A673 (cell line): Measurements from ENCODE around the gene SH3RF1. TPM values are rescaled to one million over a fixed set of nuclear protein-coding genes. Genes with fewer than 3 reads are reported as not detected.
A peak's percentile ranks its signal among the peaks of the same experiment; 100 is the strongest.

Source experiments
- BruUV-seq: library from RNA; stranded (reverse); fragments of 400-500 nt; replicated peaks from 2 replicates; lab custom pipeline; 2021; lab: Mats Ljungman, UMichigan
- CTCF ChIA-PET: fragments of 300-600 bp; sonication (Branson Sonifier 250); formaldehyde crosslinking; loops from one replicate; lab custom pipeline; 2022; ENCODE audit warnings: antibody characterized with exemption; lab: Charles Lee
- POLR2A ChIA-PET: fragments of 300-600 bp; sonication (Branson Sonifier 250); formaldehyde crosslinking; loops from one replicate; lab custom pipeline; 2022; ENCODE audit warnings: antibody characterized with exemption; ENCODE audit not compliant: low non-redundant PET; lab: Charles Lee
- DNase-seq: peaks from one replicate; pipeline ENCODE4 v3.0.0-alpha.2; 2015; ENCODE audit warnings: low spot score
- H3K27ac ChIP-seq: fragments of 200-600 bp; sonication (generic); 2 replicates; pipeline ENCODE4 v1.5.1; 2016; ENCODE audit warnings: mixed run types, low read depth, mild to moderate bottlenecking, mixed read lengths, antibody characterized with exemption, low read length; ENCODE audit not compliant: poor library complexity, severe bottlenecking
- H3K27me3 ChIP-seq: fragments of 200-600 bp; sonication (generic); replicated peaks from 2 replicates; pipeline ENCODE4 v1.6.1; 2017; ENCODE audit warnings: mixed run types, low read depth, mild to moderate bottlenecking, mixed read lengths, antibody characterized with exemption, low read length; ENCODE audit not compliant: insufficient read depth, poor library complexity
- H3K36me3 ChIP-seq: fragments of 200-600 bp; sonication (generic); 2 replicates; pipeline ENCODE4 v1.6.1; 2016; ENCODE audit warnings: mixed run types, mild to moderate bottlenecking, mixed read lengths, antibody characterized with exemption, low read length; ENCODE audit not compliant: insufficient read depth, poor library complexity, severe bottlenecking
- H3K4me1 ChIP-seq: fragments of 200-600 bp; sonication (generic); 2 replicates; pipeline ENCODE4 v1.6.1; 2017; ENCODE audit warnings: mixed run types, mild to moderate bottlenecking, mixed read lengths, antibody characterized with exemption, low read length; ENCODE audit not compliant: insufficient read depth, poor library complexity, severe bottlenecking
- H3K4me3 ChIP-seq: fragments of 200-600 bp; sonication (generic); 2 replicates; pipeline ENCODE4 v1.5.1; 2016; ENCODE audit warnings: low read depth, mixed run types, mild to moderate bottlenecking, mixed read lengths, low read length; ENCODE audit not compliant: poor library complexity, severe bottlenecking
- H3K9me3 ChIP-seq: fragments of 200-600 bp; sonication (generic); 2 replicates; pipeline ENCODE4 v1.6.1; 2016; ENCODE audit warnings: mixed run types, low read depth, mild to moderate bottlenecking, mixed read lengths, antibody characterized with exemption, low read length; ENCODE audit not compliant: poor library complexity, severe bottlenecking
- CTCF ChIP-seq: fragments of 300-800, 200-600 bp; sonication (generic); conservative IDR thresholded peaks from 2 replicates; pipeline ENCODE4 v1.5.1; 2017; ENCODE audit warnings: low read depth, mild to moderate bottlenecking, antibody characterized with exemption, low read length, moderate library complexity, mixed read lengths
- EZH2 ChIP-seq: fragments of 200-600 bp; sonication (generic); IDR thresholded peaks from 2 replicates; pipeline ENCODE4 v1.6.1; 2017; ENCODE audit warnings: borderline replicate concordance, low read depth, mild to moderate bottlenecking, mixed read lengths, antibody characterized with exemption, low read length; ENCODE audit not compliant: poor library complexity, severe bottlenecking
- intact Hi-C: fragments of 100-400 bp; cut with micrococcal nuclease; formaldehyde crosslinking; loops from one replicate; pipeline ENCODE4 v1.10.0; 2022; ENCODE audit not compliant: unreplicated experiment
- total RNA-seq: library from RNA; stranded (reverse); gene quantifications from 2 replicates; pipeline ENCODE4 v1.2.3, GENCODE V29; 2021

The SH3RF1 gene
- total RNA-seq, 1 experiment from 2014 or later: 15.3 TPM

GRCh38 chr4:169269916-169270809 lies 593 bp downstream of the SH3RF1 start:
- POLR2A ChIA-PET: interaction anchor here (0.6 kb wide), 1 partner anchor 43 kb away, joined by 4 read pairs; no protein-coding TSS in a partner anchor

GRCh38 chr4:169268951-169269760 lies 1.6 kb downstream of the SH3RF1 start:
- no peaks in the 10 kb centered on the region for H3K36me3 ChIP-seq
- intact Hi-C loops: no loop called here
- CTCF ChIA-PET: no interaction called here
- POLR2A ChIA-PET: interaction anchor here (0.7 kb wide), 1 partner anchor 466 kb away, joined by 3 read pairs; no protein-coding TSS in a partner anchor
- no peak for TF ChIP-seq CTCF
- TF ChIP-seq EZH2: no peak
- H3K4me3 ChIP-seq: peak overlapping the region; percentile 86
- peaks cover 28% of the 10 kb centered on the region for H3K4me1 ChIP-seq
- peak overlapping the region; percentile 90 for H3K27ac ChIP-seq
- no peak for DNase-seq
- no peaks in the 10 kb centered on the region for H3K27me3 ChIP-seq
- BruUV-seq: no TSS peak
- H3K9me3 ChIP-seq: no peaks in the 10 kb centered on the region

More at GRCh38 chr4:169269916-169270809, 593 bp downstream of the SH3RF1 start:
- H3K4me1 ChIP-seq: peaks cover 28% of the 10 kb centered on the region
- H3K9me3 ChIP-seq: no peaks in the 10 kb centered on the region
- CTCF ChIA-PET: interaction anchor here (1.0 kb wide), 1 partner anchor 260 kb away, joined by 4 read pairs; the partner anchor contains the start of gene CBR4
- TF ChIP-seq EZH2 (no peak), CTCF (no peak)
- intact Hi-C loops: loop anchor here (2.0 to 5.0 kb wide), 2 partner anchors 243 to 258 kb away; partner anchors contain the start of gene CBR4
- peak overlapping the region; percentile 90 for H3K27ac ChIP-seq
- H3K27me3 ChIP-seq: no peaks in the 10 kb centered on the region
- H3K4me3 ChIP-seq: peak overlapping the region; percentile 86
- peak; percentile 82 for DNase-seq
- no TSS peak for BruUV-seq
- H3K36me3 ChIP-seq: no peaks in the 10 kb centered on the region

- H3K27me3 ChIP-seq: no peaks in the 10 kb centered on the region
- no peaks in the 10 kb centered on the region for H3K36me3 ChIP-seq
- intact Hi-C loops: no loop called here
- H3K4me3 ChIP-seq: no peak overlapping the region
- DNase-seq: no peak
- CTCF ChIA-PET: no interaction called here
- H3K27ac ChIP-seq: no peak overlapping the region
- POLR2A ChIA-PET: no interaction called here
- no peaks in the 10 kb centered on the region for H3K9me3 ChIP-seq
- no peak for TF ChIP-seq CTCF
- no peak for TF ChIP-seq EZH2
- peaks cover 22% of the 10 kb centered on the region for H3K4me1 ChIP-seq
- no TSS peak for BruUV-seq
Measured at GRCh38 chr4:169267070-169267469, 3.7 kb downstream of the SH3RF1 start.
